EH (cell line): Measurements from ENCODE around the gene CDC42EP5.

Experiments used
- DNase-seq: peaks from one replicate; pipeline ENCODE4 v3.0.0-alpha.2; 2015; ENCODE audit warnings: low read depth

The CDC42EP5 gene

DNA sequence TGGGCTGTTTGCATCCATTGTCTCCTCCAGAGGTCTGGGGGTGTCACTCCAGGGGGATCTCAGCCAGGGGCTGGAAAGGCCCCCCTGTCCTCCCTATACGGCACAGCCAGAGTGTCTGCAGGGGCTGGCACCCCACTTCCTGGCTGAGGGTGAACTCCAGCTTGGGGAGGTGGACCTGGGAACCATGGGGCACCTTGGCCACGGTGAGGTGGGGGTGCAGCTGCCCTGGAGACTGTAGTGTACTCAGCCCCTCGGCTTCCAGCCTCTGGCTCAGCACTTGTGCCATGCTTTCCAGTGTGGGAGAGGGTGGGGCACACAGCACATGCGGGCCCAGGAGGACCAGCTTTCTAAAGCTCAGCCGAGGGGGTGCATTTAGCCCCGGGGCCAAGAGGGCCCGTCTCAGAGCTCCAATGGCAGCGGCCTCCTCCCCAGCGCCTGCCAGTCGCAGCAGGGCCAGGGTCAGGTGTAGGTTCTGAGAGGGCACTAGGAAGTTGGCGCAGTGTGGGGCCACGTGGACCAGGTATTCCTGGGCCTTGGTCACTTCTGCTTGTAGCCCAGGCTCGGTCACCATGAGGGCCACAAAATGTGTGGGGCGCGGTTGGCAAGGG lies 10.9 kb downstream of the CDC42EP5 start:
- DNase-seq, result peak; percentile 21

DNA sequence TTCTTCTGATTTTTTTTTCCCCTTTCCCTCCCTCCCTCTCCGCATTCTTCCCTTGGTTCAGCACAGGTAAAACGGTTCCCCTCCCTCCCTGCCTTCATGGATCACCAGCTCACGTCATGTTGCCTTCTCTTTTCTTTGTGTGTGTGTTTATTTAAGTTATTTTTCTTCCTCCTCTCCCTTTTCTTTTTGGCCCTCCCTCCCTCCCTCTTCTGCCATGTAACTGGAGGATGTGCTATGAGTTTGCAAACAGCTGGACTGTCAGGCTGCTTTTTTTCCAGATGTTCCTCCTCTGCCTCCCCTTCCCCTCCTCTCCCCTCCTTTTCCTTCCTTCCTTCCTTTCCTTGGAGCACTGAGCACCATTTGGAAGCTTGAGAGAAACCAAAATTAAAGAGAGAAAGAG lies 11.5 kb downstream of the CDC42EP5 start:
- DNase-seq, result no peak

- DNase-seq, result no peak
Observed at GRCh38 chr19:54461210-54461609, 11.9 kb downstream of the CDC42EP5 start.

DNA sequence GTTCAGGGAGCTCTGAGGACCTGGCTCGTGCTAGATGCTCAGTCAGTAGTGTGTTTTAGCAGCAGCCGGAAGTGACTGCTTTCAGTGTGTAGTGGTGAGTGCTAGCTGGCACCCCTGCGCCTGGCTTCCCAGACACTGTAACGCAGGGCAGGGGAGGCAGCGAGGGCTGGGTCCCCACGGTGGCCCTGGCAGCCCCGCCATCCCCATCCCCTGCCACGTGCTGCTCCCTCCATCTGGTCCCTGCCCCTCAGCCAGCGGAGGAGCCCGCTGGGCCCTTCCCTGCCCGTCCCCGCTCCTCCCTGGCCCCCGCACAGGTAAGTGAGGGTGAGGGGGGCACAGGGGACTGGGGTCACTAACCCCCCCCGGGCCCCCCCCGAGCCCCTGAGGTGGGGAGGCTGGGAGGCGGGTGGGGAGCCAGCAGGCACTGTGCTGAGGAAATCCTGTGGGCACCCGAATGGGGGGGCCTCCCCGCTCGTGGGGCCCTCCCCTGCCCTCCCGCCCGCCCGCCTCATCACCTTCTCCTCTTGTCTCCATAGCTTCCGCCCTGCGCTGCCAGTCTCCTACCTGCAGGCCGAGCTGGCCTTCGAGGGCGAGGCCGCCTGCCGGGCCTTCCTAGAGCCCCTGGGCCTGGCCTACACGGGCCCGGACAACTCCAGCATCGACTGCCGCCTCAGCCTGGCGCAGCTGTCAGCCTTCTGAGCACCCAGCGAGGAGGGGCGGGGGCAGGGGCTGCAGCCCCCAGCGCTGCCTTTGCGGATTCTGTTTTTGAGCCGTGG lies 12.7 kb downstream of the CDC42EP5 start:
- DNase-seq, result no peak

- no peak for DNase-seq
Observed at GRCh38 chr19:54459282-54460229, 13.5 kb downstream of the CDC42EP5 start.

- no peak for DNase-seq
Observed at GRCh38 chr19:54458648-54459281, 14.3 kb downstream of the CDC42EP5 start.

- no peak for DNase-seq
Observed at GRCh38 chr19:54457773-54458647, 15.1 kb downstream of the CDC42EP5 start.

GRCh38 chr19:54456423-54457373 lies 16.4 kb downstream of the CDC42EP5 start:
- DNase-seq, result no peak

- DNase-seq, result no peak
Observed at GRCh38 chr19:54455786-54456422, 17.2 kb downstream of the CDC42EP5 start.

DNA sequence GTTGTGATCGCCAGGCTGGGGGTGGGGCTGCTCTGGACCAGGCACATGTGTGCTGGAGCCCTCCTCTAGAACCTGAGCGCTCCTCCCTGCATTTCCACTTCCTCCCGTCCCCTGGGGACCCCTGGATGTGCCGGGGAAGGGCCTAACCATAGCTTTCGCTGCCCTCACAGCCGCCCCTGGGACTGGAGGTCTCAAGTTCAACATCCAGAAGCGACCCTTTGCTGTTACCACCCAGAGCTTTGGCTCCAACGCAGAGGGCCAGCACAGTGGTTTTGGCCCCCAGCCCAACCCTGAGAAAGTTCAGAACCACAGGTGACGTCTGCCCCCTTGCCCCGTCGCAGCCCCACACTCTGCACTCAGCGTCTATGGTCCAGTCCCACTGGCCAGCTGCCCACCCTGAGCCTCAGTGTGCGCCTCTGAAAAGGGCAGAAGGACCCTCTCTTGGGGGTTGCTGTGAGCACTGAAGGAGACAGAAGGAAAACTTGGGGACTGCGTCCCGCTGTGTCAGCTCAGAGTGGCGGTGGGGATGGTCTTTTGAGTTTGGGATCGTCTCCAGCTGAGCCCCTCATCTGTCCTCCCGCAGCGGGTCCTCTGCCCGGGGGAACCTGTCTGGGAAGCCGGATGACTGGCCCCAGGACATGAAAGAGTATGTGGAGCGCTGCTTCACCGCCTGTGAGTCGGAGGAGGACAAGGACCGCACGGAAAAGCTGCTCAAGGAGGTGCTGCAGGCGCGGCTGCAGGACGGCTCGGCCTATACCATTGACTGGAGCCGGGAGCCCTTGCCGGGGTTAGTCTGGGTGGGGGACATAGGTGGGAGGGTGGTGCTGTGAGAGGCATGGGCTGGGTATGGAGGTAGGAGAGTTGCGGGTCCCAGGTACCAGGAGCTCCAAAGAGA lies 18.1 kb downstream of the CDC42EP5 start:
- DNase-seq, result no peak

DNA sequence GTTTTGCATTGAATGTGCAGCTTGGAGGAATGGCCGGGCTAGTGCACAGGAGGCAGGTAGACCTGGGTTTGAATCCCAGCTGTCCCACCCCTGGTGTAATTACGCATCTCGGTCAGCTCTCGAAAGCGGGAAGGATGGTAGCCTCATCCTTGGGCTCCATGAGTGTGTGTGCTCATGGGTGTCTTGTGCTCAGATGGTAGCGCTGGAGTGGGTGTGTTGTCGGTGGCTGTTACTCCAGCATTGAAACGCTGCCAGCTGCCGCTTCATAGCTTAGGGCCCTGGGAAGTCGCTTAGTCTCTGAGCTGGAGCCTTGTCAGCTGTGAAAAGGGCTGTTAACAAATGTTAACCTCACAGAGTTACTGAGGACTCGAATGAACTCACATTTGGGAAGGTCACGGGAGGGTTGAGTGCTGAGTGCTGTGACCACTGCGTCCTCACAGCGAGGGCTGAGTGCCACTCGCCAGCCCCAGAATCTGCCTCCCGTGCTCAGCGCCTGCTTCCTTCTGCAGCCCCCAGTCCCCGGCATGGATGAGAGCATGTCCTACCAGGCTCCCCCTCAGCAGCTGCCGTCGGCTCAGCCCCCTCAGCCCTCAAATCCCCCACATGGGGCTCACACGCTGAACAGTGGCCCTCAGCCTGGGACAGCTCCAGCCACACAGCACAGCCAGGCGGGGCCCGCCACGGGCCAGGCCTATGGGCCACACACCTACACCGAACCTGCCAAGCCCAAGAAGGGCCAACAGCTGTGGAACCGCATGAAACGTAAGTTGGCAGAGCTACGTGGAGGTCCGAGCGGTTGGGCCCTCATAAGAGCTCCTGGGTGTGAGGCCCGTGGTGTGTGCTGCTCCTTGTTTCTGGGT lies 18.9 kb downstream of the CDC42EP5 start:
- DNase-seq, result no peak

- DNase-seq, result no peak
Observed at GRCh38 chr19:54452626-54453025, 20.5 kb downstream of the CDC42EP5 start.

GRCh38 chr19:54451997-54452396 lies 21.1 kb downstream of the CDC42EP5 start:
- no peak for DNase-seq

GRCh38 chr19:54451331-54451871 lies 21.7 kb downstream of the CDC42EP5 start:
- no peak for DNase-seq

- DNase-seq, result peak; percentile 45
Observed at GRCh38 chr19:54449701-54450069, 23.4 kb downstream of the CDC42EP5 start.

DNA sequence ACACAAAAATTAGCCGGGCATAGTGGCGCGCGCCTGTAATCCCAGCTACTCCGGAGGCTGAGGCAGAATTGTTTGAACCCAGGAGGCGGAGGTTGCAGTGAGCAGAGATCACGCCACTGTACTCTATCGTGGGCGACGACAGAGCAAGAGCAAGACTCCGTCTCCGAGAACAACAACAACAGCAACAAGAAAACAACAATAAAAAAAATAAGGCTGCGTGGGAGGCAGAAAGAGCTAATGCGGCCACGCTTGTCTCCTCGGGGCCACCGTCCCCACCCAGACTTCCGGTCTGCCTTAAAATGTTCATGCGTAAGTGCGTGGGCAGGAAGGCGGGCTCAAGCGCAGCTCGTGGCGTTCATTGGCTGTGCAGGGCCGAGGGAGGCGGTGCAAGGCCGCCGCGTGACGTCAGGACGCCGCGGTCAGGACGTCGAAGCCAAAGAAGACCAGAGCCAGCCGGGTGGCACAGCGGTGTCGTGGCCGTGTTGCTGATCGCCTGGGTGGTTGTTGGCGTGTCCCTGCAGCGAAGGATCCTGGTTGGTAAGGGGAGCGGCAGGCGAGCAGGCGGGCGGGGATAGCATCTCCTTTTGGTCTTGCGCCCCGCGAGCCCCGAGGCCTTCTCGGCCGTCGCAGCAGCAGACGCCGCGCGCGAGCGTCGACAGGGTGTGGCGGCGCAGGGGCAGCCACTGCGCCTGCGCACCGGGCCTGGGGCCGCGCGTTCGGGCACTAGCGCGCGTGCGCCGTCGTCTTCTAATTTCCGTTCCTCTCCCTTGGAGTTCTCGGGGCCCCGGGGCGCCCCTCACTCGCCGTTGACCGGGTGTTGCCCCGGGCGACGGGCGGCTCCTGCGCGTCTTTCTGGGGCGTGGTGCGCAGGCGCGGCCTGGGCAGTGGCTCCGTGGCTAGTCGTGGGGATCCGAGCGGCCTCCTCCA lies 24.1 kb downstream of the CDC42EP5 start, which contains the start of gene LENG8:
Gene LENG8 (plus strand): TSS at position 426 of the 927 bp plus-strand sequence. CDS start 2,146 bp downstream, outside the sequence.
- DNase-seq, result peak; percentile 97
